Measurements from ENCODE around the gene GOLGA8T. TPM values are rescaled to one million over a fixed set of nuclear protein-coding genes. Genes with fewer than 3 reads are reported as not detected.
"Not testable (repeated sequence)": the region's sequence is repeated elsewhere in the genome, so short reads cannot be mapped to it uniquely, and the experiment has no call there.

Gene GOLGA8T
- polyA plus RNA-seq, 1 donor from 2014 or later = not detected

DNA sequence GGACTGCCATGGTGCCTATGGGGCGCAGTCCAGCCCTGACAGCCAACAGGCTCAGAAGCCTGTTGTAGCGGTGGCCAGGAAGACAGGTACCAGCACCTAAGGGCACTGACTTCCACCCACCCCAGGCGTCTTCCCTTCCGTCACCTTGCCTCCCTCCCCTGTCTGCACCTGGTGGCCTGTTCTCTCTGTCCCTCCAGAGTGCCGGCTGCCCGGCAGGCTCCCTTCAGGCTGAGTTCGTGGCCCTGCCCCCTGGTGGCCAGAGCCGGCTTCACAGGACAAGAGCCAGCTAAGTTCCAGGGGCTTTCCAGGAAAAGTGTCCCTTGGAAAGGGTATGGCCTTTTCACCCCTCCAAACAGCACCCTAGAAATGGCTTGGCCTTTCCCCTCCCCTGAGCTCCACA is 15.0 kb downstream of the GOLGA8T start:
- H3K4me2 ChIP-seq (ENCODE audit: low read length); H3F3A ChIP-seq (ENCODE audit: insufficient read depth, low read length, poor library complexity, severe bottlenecking); H3K36me3 ChIP-seq (ENCODE audit: insufficient read depth, low read length); H3K27ac ChIP-seq (ENCODE audit: low read length); H3K79me2 ChIP-seq (replicated peaks; ENCODE audit: insufficient read depth, low read length); H4K20me1 ChIP-seq (ENCODE audit: insufficient read depth); H3K9ac ChIP-seq (ENCODE audit: low read length); H3K27me3 ChIP-seq (ENCODE audit: insufficient read depth, low read depth, low read length); H3K4me3 ChIP-seq (ENCODE audit: low read length); H3K9me3 ChIP-seq (ENCODE audit: low read length); H3K9me2 ChIP-seq (ENCODE audit: insufficient read depth, low read length); H2AFZ ChIP-seq (ENCODE audit: low read depth, low read length): not testable (repeated sequence)

DNA sequence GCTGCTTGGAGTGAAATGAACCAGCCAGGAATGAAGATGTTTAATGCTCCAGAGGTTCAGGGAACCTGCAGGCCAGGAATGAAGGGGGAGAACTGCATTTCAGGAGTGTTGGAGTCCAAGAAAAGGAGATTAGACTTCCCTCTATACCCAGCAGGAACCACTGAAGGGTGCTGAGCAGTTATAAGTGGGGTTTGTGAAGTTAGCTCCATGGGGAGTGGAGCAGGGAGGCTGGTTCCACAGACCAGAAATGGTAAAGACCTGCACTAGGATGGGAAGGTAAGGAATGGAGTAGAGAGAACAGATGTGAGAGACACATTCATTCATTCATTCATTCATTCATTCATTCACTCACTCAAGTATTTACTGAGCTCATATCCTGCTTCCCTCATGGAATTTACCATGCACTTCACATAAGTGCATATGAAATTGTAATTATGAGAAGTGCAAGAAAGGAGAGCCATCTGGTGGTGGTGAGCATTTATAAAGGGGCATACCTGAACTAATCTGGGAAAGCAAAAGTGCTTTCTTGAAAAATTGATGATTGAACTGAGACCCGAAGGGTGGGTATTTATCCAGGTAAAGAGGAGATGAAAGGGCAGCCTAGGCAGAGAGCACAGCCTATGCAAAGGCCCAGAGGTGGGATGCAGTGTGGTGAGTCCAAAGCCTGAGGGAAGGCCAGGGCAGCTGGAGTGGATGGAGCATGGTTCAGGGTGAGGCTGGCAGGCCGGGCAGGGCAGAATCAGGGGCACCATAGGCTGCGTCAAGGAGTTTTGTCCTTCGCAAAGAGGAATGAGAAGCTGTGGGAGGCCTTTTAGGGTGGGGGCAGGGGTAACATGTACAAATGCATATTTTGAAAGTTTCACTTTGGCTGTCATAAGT is 27.9 kb downstream of the GOLGA8T start:
- H2AFZ ChIP-seq (ENCODE audit: low read depth, low read length); H3K4me2 ChIP-seq (ENCODE audit: low read length); H3K9me2 ChIP-seq (ENCODE audit: insufficient read depth, low read length); H3K9ac ChIP-seq (ENCODE audit: low read length); H4K20me1 ChIP-seq (ENCODE audit: insufficient read depth); H3K4me3 ChIP-seq (ENCODE audit: low read length); H3K9me3 ChIP-seq (ENCODE audit: low read length); H3K36me3 ChIP-seq (ENCODE audit: insufficient read depth, low read length); H3F3A ChIP-seq (ENCODE audit: insufficient read depth, low read length, poor library complexity, severe bottlenecking); H3K27ac ChIP-seq (ENCODE audit: low read length); H3K27me3 ChIP-seq (ENCODE audit: insufficient read depth, low read depth, low read length); H3K79me2 ChIP-seq (replicated peaks; ENCODE audit: insufficient read depth, low read length): not testable (repeated sequence)

- H2AFZ ChIP-seq (ENCODE audit: low read depth, low read length); H3K9me2 ChIP-seq (ENCODE audit: insufficient read depth, low read length); H3K9me3 ChIP-seq (ENCODE audit: low read length); H3K36me3 ChIP-seq (ENCODE audit: insufficient read depth, low read length); H3K4me3 ChIP-seq (ENCODE audit: low read length); H3K9ac ChIP-seq (ENCODE audit: low read length); H3K27ac ChIP-seq (ENCODE audit: low read length); H3K4me2 ChIP-seq (ENCODE audit: low read length); H3K27me3 ChIP-seq (ENCODE audit: insufficient read depth, low read depth, low read length); H3F3A ChIP-seq (ENCODE audit: insufficient read depth, low read length, poor library complexity, severe bottlenecking); H4K20me1 ChIP-seq (ENCODE audit: insufficient read depth); H3K79me2 ChIP-seq (replicated peaks; ENCODE audit: insufficient read depth, low read length): not testable (repeated sequence)
Measured at GRCh38 chr15:30163759-30164158, 28.9 kb downstream of the GOLGA8T start.

- not testable (repeated sequence) for H3F3A ChIP-seq (ENCODE audit: insufficient read depth, low read length, poor library complexity, severe bottlenecking); H3K9me2 ChIP-seq (ENCODE audit: insufficient read depth, low read length); H3K27ac ChIP-seq (ENCODE audit: low read length); H3K4me3 ChIP-seq (ENCODE audit: low read length); H3K4me2 ChIP-seq (ENCODE audit: low read length); H3K27me3 ChIP-seq (ENCODE audit: insufficient read depth, low read depth, low read length); H3K79me2 ChIP-seq (replicated peaks; ENCODE audit: insufficient read depth, low read length); H3K36me3 ChIP-seq (ENCODE audit: insufficient read depth, low read length); H3K9ac ChIP-seq (ENCODE audit: low read length); H2AFZ ChIP-seq (ENCODE audit: low read depth, low read length); H3K9me3 ChIP-seq (ENCODE audit: low read length); H4K20me1 ChIP-seq (ENCODE audit: insufficient read depth)
Measured at GRCh38 chr15:30164257-30164656, 29.4 kb downstream of the GOLGA8T start.

GRCh38 chr15:30167403-30167802 is 32.6 kb downstream of the GOLGA8T start:
- not testable (repeated sequence) for H3K27ac ChIP-seq (ENCODE audit: low read length); H3K4me2 ChIP-seq (ENCODE audit: low read length); H4K20me1 ChIP-seq (ENCODE audit: insufficient read depth); H3K9me2 ChIP-seq (ENCODE audit: insufficient read depth, low read length); H3F3A ChIP-seq (ENCODE audit: insufficient read depth, low read length, poor library complexity, severe bottlenecking); H3K36me3 ChIP-seq (ENCODE audit: insufficient read depth, low read length); H3K9ac ChIP-seq (ENCODE audit: low read length); H3K79me2 ChIP-seq (replicated peaks; ENCODE audit: insufficient read depth, low read length); H3K4me3 ChIP-seq (ENCODE audit: low read length); H2AFZ ChIP-seq (ENCODE audit: low read depth, low read length); H3K27me3 ChIP-seq (ENCODE audit: insufficient read depth, low read depth, low read length); H3K9me3 ChIP-seq (ENCODE audit: low read length)

DNA sequence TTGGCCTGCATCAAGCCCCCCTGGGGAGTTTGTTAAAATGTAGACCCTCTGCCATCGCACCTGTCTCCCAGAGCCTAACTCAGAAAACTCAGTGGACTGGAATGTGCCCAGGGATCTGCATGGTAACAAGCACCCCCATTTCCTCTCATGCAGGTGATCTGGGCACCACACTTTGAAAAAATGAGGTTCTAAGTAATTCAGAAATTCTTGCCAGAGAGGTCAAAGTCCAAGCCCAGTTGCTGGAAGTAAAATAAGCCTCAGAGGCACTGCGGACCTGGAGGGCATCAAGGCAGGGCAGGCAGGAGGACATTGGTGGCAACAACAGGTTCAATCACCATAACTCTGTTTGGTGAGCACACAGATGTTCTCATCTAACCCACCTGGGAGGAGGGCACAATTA is 33.0 kb downstream of the GOLGA8T start:
- not testable (repeated sequence) for H3K4me3 ChIP-seq (ENCODE audit: low read length); H3K9ac ChIP-seq (ENCODE audit: low read length); H3K9me3 ChIP-seq (ENCODE audit: low read length); H3K4me2 ChIP-seq (ENCODE audit: low read length); H4K20me1 ChIP-seq (ENCODE audit: insufficient read depth); H3K36me3 ChIP-seq (ENCODE audit: insufficient read depth, low read length); H2AFZ ChIP-seq (ENCODE audit: low read depth, low read length); H3K9me2 ChIP-seq (ENCODE audit: insufficient read depth, low read length); H3K79me2 ChIP-seq (replicated peaks; ENCODE audit: insufficient read depth, low read length); H3K27me3 ChIP-seq (ENCODE audit: insufficient read depth, low read depth, low read length); H3F3A ChIP-seq (ENCODE audit: insufficient read depth, low read length, poor library complexity, severe bottlenecking); H3K27ac ChIP-seq (ENCODE audit: low read length)

GRCh38 chr15:30171452-30171851 is 36.6 kb downstream of the GOLGA8T start:
- not testable (repeated sequence) for H3K79me2 ChIP-seq (replicated peaks; ENCODE audit: insufficient read depth, low read length)

GRCh38 chr15:30173041-30173608 is 38.3 kb downstream of the GOLGA8T start:
- not testable (repeated sequence) for H3K36me3 ChIP-seq (ENCODE audit: insufficient read depth, low read length); H3K4me3 ChIP-seq (ENCODE audit: low read length); H3K9me2 ChIP-seq (ENCODE audit: insufficient read depth, low read length); H3F3A ChIP-seq (ENCODE audit: insufficient read depth, low read length, poor library complexity, severe bottlenecking); H3K4me2 ChIP-seq (ENCODE audit: low read length); H3K79me2 ChIP-seq (replicated peaks; ENCODE audit: insufficient read depth, low read length); H3K27ac ChIP-seq (ENCODE audit: low read length); H3K9ac ChIP-seq (ENCODE audit: low read length); H2AFZ ChIP-seq (ENCODE audit: low read depth, low read length); H3K27me3 ChIP-seq (ENCODE audit: insufficient read depth, low read depth, low read length); H3K9me3 ChIP-seq (ENCODE audit: low read length); H4K20me1 ChIP-seq (ENCODE audit: insufficient read depth)

More at GRCh38 chr15:30171452-30171851, 36.6 kb downstream of the GOLGA8T start:
- not testable (repeated sequence) for H3K36me3 ChIP-seq (ENCODE audit: insufficient read depth, low read length); H3K9me3 ChIP-seq (ENCODE audit: low read length); H3K27me3 ChIP-seq (ENCODE audit: insufficient read depth, low read depth, low read length); H4K20me1 ChIP-seq (ENCODE audit: insufficient read depth); H3K4me2 ChIP-seq (ENCODE audit: low read length); H2AFZ ChIP-seq (ENCODE audit: low read depth, low read length); H3K27ac ChIP-seq (ENCODE audit: low read length); H3K4me3 ChIP-seq (ENCODE audit: low read length); H3K9me2 ChIP-seq (ENCODE audit: insufficient read depth, low read length); H3F3A ChIP-seq (ENCODE audit: insufficient read depth, low read length, poor library complexity, severe bottlenecking); H3K9ac ChIP-seq (ENCODE audit: low read length)
